Common myeloid progenitor, CD34-positive (primary cell): ENCODE results near the gene PTPRG.

Experiments
- CTCF ChIA-PET: fragments of 350-600 bp; sonication (Branson Sonifier 250); formaldehyde crosslinking; loops from one replicate; lab custom pipeline; 2021; ENCODE audit warnings: antibody characterized with exemption; lab: Charles Lee
- POLR2A ChIA-PET: fragments of 350-600 bp; sonication (Branson Sonifier 250); formaldehyde crosslinking; loops from one replicate; lab custom pipeline; 2021; ENCODE audit warnings: antibody characterized with exemption; lab: Charles Lee
- DNase-seq, 3 donors: peaks; one replicate each; pipeline versions ENCODE4 v3.0.0 to v3.0.0-alpha.2; 2013
- H3K27ac ChIP-seq, 2 experiments: 1 replicate in 1 of 2; 2 replicates in 1 of 2; pipeline ENCODE4 v1.7.0; 2013; ENCODE audit warnings: inconsistent platforms in 2 of 2, low read length in 2 of 2, mild to moderate bottlenecking in 2 of 2, low read depth in 1 of 2, moderate library complexity in 1 of 2; ENCODE audit not compliant: severe bottlenecking in 2 of 2, insufficient read depth in 1 of 2, poor library complexity in 1 of 2
- H3K27me3 ChIP-seq, 5 experiments: replicated peaks in 2 of 5; 1 replicate in 3 of 5; 2 replicates in 2 of 5; pipeline versions ENCODE4 v1.6.1 to v1.7.0; 2013; ENCODE audit warnings: low read length in 4 of 5, mild to moderate bottlenecking in 2 of 5, moderate library complexity in 2 of 5, inconsistent platforms in 1 of 5; ENCODE audit not compliant: insufficient read depth in 5 of 5, control insufficient read depth in 4 of 5
- H3K36me3 ChIP-seq, 4 experiments: 1 replicate in 2 of 4; 2 replicates in 2 of 4; pipeline versions ENCODE4 v1.6.1 to v1.7.0; 2013; ENCODE audit warnings: low read length in 3 of 4, control low read depth in 1 of 4, mild to moderate bottlenecking in 1 of 4; ENCODE audit not compliant: control insufficient read depth in 4 of 4, insufficient read depth in 4 of 4
- H3K4me1 ChIP-seq, 4 experiments: 1 replicate in 3 of 4; 2 replicates in 1 of 4; pipeline versions ENCODE4 v1.6.1 to v1.7.1; 2013; ENCODE audit warnings: low read length in 3 of 4, mild to moderate bottlenecking in 3 of 4, control low read depth in 1 of 4, inconsistent platforms in 1 of 4, moderate library complexity in 1 of 4; ENCODE audit not compliant: control insufficient read depth in 4 of 4, insufficient read depth in 4 of 4; ENCODE audit errors: control extremely low read depth in 1 of 4
- H3K4me3 ChIP-seq, 7 experiments: 1 replicate in 4 of 7; 2 replicates in 3 of 7; pipeline versions ENCODE4 v1.5.1 to v1.7.0; 2013; ENCODE audit warnings: mild to moderate bottlenecking in 7 of 7, low read length in 6 of 7, moderate library complexity in 6 of 7, inconsistent platforms in 2 of 7, low read depth in 2 of 7, control low read depth in 1 of 7; ENCODE audit not compliant: insufficient read depth in 4 of 7, control insufficient read depth in 1 of 7; ENCODE audit errors: extremely low read depth in 1 of 7
- H3K9me3 ChIP-seq, 5 experiments: 1 replicate in 4 of 5; 2 replicates in 1 of 5; pipeline versions ENCODE4 v1.6.1 to v1.7.1; 2013; ENCODE audit warnings: low read length in 4 of 5, mild to moderate bottlenecking in 2 of 5, inconsistent platforms in 1 of 5, low read depth in 1 of 5, moderate library complexity in 1 of 5; ENCODE audit not compliant: control insufficient read depth in 4 of 5, insufficient read depth in 2 of 5; ENCODE audit errors: control extremely low read depth in 1 of 5
- WGBS: methylation state at CpG from one replicate; pipeline ENCODE4 v1.1.5; 2013; ENCODE audit not compliant: insufficient coverage; 5-methylcytosine and 5-hydroxymethylcytosine counted together

PTPRG gene

DNA sequence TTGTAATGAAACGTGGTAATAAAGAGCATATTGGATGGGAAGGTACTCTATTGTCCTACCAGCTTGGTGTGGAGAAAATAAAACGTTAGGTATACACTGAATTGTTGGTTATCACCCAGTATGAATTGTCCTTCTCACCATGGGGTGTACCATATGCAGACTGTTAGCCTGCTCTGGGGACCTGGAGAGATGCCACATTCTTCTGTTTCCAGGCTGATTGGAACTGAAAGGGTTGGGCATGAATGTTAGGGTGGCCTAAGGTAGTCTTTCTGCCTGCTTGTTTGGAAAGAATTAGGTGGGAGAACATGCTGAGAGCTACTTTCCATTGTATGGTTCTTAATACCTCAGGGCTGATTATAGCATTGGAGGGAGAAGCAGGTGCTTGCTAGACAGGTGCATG, 340.6 kb downstream of the PTPRG start:
- Histone ChIP-seq H3K4me1 (peaks cover 0 to 1% (median 0%) of the 10 kb centered on the region in 4 experiments), H3K36me3 (no peaks in the 10 kb centered on the region), H3K9me3 (no peaks in the 10 kb centered on the region), H3K27ac (no peak overlapping the region), H3K27me3 (no peaks in the 10 kb centered on the region), H3K4me3 (no peak overlapping the region)
- no peak for DNase-seq
- CTCF ChIA-PET = no interaction called here
- POLR2A ChIA-PET = no interaction called here
- 83% methylated on average over 2 of the region's 2 CpGs for WGBS

DNA sequence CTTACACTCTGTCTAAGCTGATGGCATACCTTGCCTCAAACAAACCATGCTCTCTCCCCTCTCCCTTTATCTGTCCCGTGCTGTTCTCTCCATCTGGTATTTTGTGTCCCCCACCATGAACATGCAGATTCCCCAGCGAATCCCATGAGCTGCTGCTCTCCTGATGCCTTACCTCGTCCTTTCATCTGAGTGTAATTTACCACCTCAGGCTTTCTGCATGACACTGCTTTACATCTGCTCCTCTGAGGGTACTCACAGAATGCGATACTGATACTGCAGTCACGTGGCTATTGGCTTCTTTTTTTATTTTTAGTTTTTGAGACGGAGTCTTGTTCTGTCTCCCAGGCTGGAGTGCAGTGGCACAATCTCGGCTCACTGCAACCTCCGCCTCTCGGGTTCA, 341.7 kb downstream of the PTPRG start:
- POLR2A ChIA-PET = no interaction called here
- Histone ChIP-seq H3K4me1 (peaks cover 0 to 1% (median 0%) of the 10 kb centered on the region in 4 experiments), H3K36me3 (no peaks in the 10 kb centered on the region), H3K27ac (no peak overlapping the region), H3K27me3 (no peaks in the 10 kb centered on the region), H3K4me3 (no peak overlapping the region), H3K9me3 (no peaks in the 10 kb centered on the region)
- CTCF ChIA-PET = no interaction called here
- 97% methylated on average over 9 of the region's 9 CpGs for WGBS
- no peak for DNase-seq

DNA sequence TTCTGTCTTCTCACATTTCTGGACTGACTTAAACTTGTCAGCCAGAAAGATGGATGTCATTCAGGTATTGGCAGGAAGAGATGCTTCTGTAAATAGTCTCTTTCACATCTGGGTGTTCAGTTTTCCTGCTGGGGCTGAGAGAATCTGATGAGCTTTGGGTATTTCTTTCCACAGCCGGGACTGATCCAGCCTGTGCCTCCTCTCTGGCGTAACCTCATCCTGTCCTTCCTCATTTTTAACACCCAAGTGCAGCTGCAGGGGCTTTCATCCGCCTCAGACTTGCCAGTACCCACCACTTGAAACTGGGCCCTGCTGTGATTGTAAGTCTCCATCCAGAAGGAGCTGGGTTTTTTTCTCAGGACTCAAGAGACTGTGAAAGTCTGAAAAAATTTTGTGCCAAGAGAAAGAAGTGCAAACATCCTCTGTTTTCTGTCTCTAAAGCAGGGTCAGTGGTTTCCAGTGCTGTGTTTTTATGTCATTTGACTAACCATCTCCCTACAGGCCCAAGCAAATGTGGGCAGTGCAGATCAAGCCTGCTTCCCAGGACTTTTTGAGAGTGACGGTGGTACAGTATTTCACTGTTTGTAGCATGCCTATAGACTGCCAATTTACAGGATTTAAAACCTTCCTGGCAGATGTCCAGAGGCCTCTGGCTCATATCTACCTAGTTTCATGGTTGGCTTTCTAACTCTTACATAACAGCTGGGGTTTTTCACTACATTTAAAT, 342.7 kb downstream of the PTPRG start:
- Histone ChIP-seq H3K27me3 (no peaks in the 10 kb centered on the region), H3K9me3 (no peaks in the 10 kb centered on the region), H3K36me3 (no peaks in the 10 kb centered on the region), H3K4me3 (no peak overlapping the region), H3K4me1 (peaks cover 0 to 1% (median 0%) of the 10 kb centered on the region in 4 experiments), H3K27ac (no peak overlapping the region)
- DNase-seq = peak in 2 of 3 donors; percentile 26 to 45
- ChIA-PET CTCF (interaction anchor here (0.7 kb wide), 1 partner anchor 40 kb away, joined by 4 read pairs; no protein-coding TSS in a partner anchor), POLR2A (no interaction called here)
- 11% methylated on average over 4 of the region's 4 CpGs for WGBS

DNA sequence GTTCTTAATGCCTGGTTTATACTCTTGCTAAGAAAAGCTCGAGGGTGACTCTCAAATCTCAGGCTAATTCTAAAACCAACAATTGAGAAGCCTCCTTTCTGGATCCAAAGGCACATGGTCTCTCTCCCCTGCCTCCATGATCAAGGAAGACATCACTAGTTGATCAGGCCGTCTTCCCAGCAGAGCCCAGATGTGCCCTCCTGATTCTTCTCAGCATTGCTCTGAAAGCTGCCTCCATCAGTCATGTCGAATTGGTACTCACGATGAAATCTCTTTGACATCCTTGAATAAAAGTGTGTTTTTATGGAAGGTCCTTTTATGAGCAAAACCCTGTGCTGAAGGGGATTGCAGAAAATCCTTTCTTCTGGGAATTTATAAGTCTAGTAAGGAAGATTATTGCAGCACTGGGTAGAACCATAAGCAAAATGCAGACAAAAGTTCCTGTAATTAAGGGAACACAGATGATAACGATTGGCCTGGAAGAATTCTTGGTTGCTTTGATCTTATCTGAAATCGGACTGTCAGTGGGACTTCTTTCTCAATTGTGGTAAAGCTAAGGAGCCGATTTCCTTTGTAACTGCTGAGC, 345.9 kb downstream of the PTPRG start:
- ChIA-PET CTCF (no interaction called here), POLR2A (no interaction called here)
- Histone ChIP-seq H3K9me3 (no peaks in the 10 kb centered on the region), H3K27ac (no peak overlapping the region), H3K4me3 (no peak overlapping the region), H3K27me3 (no peaks in the 10 kb centered on the region), H3K4me1 (peaks cover 0 to 1% (median 0%) of the 10 kb centered on the region in 4 experiments), H3K36me3 (no peaks in the 10 kb centered on the region)
- no peak for DNase-seq
- 97% methylated on average over 7 of the region's 7 CpGs for WGBS

DNA sequence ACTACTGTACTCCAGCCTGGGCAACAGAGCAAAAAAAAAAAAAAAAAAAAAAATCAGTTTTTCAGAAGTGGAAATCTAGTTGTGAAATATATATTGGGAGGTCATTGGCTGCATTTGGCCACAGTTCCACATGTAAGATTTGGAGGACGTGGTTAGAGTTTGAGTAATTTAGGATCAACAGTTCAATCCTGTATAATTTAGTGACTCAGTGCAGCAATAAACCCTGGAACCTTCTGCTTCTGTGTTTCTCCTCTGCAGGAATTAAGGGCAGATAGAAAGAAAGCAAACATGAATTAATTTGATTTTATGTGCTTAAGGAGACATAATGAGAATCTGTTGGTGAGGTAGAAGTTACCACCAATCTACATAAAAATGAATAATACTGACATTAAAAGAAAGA, 347.0 kb downstream of the PTPRG start:
- no peak overlapping the region for H3K27ac ChIP-seq
- ChIA-PET POLR2A (no interaction called here), CTCF (no interaction called here)
- no peaks in the 10 kb centered on the region for H3K36me3 ChIP-seq
- no peaks in the 10 kb centered on the region for H3K27me3 ChIP-seq
- no peak for DNase-seq
- H3K4me1 ChIP-seq = peaks cover 0 to 1% (median 0%) of the 10 kb centered on the region in 4 experiments
- 100% methylated on average over 1 of the region's 1 CpG for WGBS
- no peak overlapping the region for H3K4me3 ChIP-seq
- no peaks in the 10 kb centered on the region for H3K9me3 ChIP-seq

DNA sequence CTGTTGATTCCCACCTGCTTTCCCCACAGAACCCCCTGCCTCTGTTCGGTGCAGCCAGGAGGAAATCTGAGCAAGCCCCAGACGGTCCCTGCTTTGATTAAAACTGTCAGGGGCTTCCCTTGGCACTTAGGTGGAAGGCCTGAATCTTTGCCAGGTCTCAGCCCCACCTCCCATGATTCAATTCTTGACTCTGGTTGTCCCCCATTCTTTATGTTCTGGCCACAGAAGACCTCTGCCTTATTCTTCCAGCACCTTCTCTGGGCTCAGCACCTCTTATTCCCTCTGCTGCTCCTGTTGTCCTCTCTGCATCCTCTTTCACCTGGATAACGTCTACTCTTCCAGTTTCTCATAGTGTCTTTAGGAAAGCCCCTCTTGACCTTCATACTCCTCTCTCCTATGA, 349.4 kb downstream of the PTPRG start:
- Histone ChIP-seq H3K4me3 (no peak overlapping the region), H3K36me3 (no peaks in the 10 kb centered on the region), H3K27ac (no peak overlapping the region), H3K27me3 (no peaks in the 10 kb centered on the region), H3K9me3 (no peaks in the 10 kb centered on the region), H3K4me1 (no peaks in the 10 kb centered on the region)
- CTCF ChIA-PET = no interaction called here
- POLR2A ChIA-PET = no interaction called here
- DNase-seq = no peak
- WGBS = 100% methylated on average over 3 of the region's 3 CpGs

DNA sequence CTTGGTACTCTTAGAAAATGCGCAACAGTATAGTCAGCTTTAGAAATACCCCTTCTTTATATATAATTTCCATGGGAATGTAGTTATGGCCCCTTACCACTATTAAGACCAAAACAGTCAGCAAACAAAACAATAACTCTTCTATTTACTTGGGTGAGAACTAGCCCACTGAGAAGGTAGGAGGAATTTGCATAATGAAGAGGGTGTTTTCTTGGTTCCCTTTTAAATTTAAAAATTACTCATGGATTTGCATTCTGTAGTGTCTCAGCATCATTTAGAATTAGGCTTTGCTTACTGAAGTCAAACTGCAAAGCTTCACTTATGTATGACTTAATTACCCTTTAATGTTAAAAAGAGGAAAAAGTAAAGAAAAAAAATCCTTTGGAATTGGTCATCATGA, 350.8 kb downstream of the PTPRG start:
- Histone ChIP-seq H3K27me3 (no peaks in the 10 kb centered on the region), H3K4me3 (no peak overlapping the region), H3K27ac (no peak overlapping the region), H3K9me3 (no peaks in the 10 kb centered on the region), H3K36me3 (no peaks in the 10 kb centered on the region), H3K4me1 (no peaks in the 10 kb centered on the region)
- DNase-seq = no peak
- WGBS = no CpG with 5 or more reads among the region's 1 CpG
- POLR2A ChIA-PET = no interaction called here
- CTCF ChIA-PET = no interaction called here
